GM18511 (cell line): ENCODE measurements around the gene SLC12A3.

ENCODE experiments used
- ATAC-seq: cut with Tn5 transposase; IDR thresholded peaks from one replicate; pipeline ENCODE4 v1.9.1; 2021; ENCODE audit warnings: mild to moderate bottlenecking, moderate library complexity; ENCODE audit not compliant: unreplicated experiment

SLC12A3 gene

GRCh38 chr16:56886296-56886695 is 21.3 kb downstream of the SLC12A3 start:
- ATAC-seq: no peak

DNA sequence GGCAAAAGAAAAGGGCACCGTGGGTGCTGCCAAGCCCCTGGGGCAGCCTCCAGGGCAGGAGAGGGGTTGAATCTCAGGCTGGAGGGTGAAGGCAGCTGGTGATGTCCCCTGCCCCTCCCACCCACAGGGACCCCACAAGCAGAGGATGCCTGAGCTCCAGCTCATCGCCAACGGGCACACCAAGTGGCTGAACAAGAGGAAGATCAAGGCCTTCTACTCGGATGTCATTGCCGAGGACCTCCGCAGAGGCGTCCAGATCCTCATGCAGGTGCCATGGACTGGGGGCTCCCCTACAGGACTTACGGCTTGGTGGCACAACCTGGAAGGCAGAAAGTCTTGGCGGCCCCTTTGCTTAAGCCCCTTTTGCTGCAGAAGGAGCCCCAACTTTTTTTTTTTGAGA is 21.8 kb downstream of the SLC12A3 start:
- no peak for ATAC-seq

DNA sequence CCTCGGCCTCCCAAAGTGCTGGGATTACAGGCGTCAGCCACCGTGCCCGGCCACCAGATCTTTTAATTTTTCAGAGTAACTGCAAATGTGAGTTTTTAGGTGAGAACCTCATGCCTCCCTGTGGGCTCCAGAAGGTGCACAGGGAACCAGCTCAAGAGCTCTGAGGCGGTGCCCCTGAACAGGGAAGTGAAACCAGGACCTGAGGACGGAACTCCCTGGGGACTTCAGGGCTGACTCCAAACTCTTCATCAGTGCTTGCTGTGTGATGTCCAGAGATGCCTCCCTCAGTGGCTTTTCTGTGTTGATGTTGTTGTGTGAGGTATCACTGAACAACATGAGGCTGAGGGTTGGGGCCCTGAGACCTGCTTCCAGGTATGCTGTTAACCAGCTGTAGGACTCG is 23.8 kb downstream of the SLC12A3 start:
- ATAC-seq: peak; percentile 77

DNA sequence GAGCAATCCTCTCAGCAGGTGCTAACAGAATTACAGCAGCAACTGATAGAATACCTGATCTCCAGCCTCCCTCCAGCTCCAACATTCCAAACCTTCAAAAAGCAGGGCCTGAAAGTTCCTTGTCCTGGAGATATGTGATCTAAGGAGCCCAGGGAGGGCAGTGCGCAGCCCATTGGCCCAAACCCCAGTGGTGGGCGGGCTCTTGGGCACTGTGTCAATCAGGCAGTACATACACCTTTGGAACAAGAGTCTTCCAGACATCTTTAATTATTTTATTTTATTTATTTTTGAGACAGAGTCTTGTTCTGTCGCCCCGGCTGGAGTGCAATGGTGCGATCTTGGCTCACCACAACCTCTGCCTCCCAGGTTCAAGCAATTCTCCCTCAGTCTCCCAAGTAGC is 24.2 kb downstream of the SLC12A3 start:
- ATAC-seq: peak; percentile 35

GRCh38 chr16:56891685-56892084 is 26.7 kb downstream of the SLC12A3 start:
- ATAC-seq: no peak

GRCh38 chr16:56892705-56893104 is 27.7 kb downstream of the SLC12A3 start:
- no peak for ATAC-seq

- no peak for ATAC-seq
Measured at GRCh38 chr16:56894331-56894917, 29.4 kb downstream of the SLC12A3 start.

DNA sequence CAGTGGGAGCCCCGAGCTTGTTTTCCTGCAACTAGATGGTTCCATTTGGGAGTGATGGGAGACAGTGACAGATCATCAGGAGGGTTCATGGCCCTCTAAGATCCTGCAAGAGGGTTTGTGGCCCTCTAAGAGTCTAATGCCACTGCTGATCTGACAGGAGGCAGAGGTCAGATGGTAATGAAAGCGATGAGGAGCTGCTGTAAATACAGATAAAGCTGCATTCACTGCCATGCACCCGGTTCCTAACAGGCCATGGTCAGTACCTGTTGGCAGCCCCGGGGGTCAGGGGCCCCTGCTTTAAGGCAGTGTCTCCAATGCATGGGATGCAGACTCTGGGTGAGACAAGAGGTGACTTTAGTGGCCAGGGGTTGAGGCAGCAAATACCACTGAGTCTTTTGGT is 30.8 kb downstream of the SLC12A3 start:
- no peak for ATAC-seq

- no peak for ATAC-seq
Measured at GRCh38 chr16:56896244-56896643, 31.2 kb downstream of the SLC12A3 start.

DNA sequence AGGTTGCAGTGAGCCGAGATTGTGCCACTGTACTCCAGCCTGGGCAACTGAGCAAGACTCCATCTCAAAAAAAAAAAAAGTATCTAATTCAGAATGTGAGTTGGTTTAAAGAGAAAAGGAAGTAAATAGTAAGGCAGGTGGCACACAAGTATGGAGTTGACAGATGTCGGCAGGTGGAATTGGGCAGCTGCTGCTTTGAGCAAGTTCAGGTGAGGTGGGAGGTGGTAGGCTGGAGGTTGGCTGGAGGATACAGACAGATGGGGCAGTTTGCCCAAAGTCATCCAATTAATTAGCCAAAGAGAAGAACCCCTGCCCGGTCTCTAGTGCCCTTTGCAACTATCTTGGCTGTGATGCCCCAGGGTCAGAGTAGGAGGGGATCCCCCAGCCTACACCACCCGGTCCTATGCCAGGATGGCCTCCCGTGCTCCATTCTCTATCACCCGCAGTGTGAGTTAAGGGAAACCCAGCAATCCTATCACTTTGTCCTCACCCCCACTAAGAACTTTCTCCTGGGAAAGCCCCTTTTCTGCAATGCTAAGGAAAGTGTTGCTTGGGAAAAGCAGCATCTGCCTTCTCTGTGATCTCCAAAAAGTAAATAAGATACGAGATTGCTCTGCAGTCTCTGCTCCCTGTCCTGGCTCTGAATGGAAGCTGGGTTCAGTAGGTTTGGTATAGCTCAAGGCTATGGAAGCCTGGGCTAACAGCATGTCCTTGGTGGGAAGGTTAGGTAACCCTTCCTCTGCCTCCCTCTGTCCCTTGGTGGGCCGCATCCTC is 32.2 kb downstream of the SLC12A3 start:
- ATAC-seq: no peak

DNA sequence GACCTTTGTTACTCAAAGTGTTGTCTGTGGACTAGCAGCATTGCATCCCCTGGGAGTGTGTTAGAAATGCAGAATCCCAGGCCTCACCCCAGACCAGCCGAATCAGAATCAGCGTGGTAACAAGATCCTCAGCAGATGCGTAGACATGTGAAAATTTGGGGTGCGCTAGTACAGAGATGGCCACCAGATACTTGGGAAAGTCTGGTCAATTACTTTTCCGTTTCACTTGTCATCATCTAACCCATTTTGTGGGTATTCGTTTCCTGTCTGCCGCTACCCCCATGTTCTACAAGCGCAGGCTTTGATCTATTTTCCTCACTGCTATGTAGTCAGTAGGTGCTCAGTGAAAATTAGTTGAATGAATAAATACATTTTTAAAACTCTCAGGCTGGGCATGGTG is 33.8 kb downstream of the SLC12A3 start:
- ATAC-seq: no peak

- no peak for ATAC-seq
Measured at GRCh38 chr16:56903866-56904265, 38.9 kb downstream of the SLC12A3 start.

DNA sequence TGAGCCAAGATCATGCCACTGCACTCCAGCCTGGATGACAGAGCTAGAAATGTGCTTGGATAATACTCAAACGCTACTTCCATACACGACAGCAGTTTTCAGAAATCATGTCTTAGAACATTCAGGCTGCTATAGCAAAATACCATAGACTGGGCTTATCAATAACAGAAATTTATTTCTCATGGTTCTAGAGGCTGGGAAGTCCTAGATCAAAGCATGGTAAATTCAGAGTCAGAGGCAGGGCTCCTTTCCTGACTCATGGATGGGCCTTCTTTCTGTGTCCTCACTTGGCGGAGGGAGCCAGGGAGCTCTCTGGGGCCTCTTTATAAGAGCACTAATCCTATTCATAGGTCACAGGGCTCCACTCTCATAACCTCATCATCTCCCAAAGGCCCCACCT is 42.4 kb downstream of the SLC12A3 start:
- no peak for ATAC-seq

GRCh38 chr16:56909527-56909979 is 44.5 kb downstream of the SLC12A3 start:
- no peak for ATAC-seq

GRCh38 chr16:56910112-56910511 is 45.1 kb downstream of the SLC12A3 start:
- no peak for ATAC-seq

- ATAC-seq: no peak
Measured at GRCh38 chr16:56910654-56911539, 45.9 kb downstream of the SLC12A3 start.

DNA sequence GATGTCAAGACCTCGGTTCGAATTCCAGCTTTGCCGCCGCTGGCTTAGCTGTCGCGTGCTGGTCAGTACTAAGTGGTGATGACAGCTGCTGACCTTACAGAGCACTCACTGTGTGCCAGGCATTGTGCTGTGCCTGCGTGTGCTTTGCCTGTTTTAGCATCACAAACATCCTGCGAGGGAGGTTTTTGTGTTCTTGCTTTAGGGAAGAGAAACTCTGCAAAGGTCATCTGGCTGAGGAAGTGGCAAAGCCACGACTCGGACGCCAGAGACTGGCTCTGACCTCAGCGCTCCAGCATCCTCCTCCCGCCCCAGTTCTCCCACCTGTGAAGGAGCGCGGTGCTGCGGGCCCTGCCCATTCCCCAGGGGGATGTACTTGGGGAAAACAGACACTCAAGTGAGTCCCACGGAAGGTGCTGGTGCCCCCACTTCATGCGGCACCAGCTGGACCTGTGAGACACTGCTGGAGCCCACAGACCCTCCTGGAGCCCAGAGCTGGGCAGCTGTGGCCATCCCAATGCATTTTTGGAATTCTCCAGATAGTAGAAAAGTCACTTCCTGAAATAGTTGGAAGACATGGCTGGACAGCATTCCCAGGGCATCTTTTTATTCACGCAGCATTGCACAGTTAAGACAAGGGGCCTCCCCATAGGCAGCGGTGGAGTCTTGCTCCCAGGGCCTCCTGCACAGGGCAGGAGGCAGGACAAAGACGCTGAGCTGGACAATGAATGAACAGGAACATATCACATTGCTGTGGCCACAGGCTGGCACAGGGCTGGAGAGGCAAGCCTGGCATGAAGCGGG is 47.0 kb downstream of the SLC12A3 start:
- ATAC-seq: peak; percentile 71

GRCh38 chr16:56912746-56913708 is 48.0 kb downstream of the SLC12A3 start:
- peak; percentile 22 for ATAC-seq

DNA sequence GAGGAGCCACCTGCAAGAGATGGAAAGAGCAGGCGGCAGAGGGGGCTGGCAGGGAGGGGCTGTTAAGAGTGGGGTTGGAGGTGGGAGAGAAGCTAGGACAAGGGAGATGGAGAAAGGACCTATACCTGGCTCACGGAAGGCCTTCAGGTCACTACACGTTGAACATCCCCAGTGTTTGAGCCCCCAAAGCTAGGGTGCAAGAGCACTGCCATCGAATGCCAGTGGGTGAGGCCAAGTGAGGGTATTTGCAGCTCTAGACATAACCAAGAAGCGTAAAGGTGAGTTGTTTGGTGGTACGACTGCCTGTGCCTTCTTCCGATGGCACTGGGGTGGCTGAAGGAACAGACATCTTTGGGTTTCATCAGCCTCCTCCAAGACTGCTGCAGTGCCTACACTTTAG is 49.9 kb downstream of the SLC12A3 start:
- no peak for ATAC-seq
